BJ (cell line): ENCODE data around the gene PCDH9. TPM values are rescaled to one million over a fixed set of nuclear protein-coding genes. Genes with fewer than 3 reads are reported as not detected.

Experiments used
- CTCF ChIA-PET: fragments of 350-600 bp; formaldehyde crosslinking; extraction: SDS; loops from one replicate; lab custom pipeline; 2021; ENCODE audit warnings: antibody characterized with exemption, inconsistent platforms; lab: Yijun Ruan, JAX
- POLR2A ChIA-PET: fragments of 300-600 bp; sonication (Branson Sonifier 250); formaldehyde crosslinking; extraction: SDS; loops from one replicate; lab custom pipeline; 2021; ENCODE audit warnings: antibody characterized with exemption; lab: Charles Lee
- DNase-seq: peaks from one replicate; pipeline ENCODE4 v3.0.0-alpha.2; 2011; ENCODE audit warnings: low read depth
- H3K27me3 ChIP-seq: 2 replicates; pipeline ENCODE4 v1.6.0; 2011; ENCODE audit warnings: low read length; ENCODE audit not compliant: control insufficient read depth, insufficient read depth
- H3K36me3 ChIP-seq: 2 replicates; pipeline ENCODE4 v1.5.1; 2011; ENCODE audit warnings: low read length; ENCODE audit not compliant: control insufficient read depth, insufficient read depth
- H3K4me3 ChIP-seq: 2 replicates; pipeline ENCODE4 v1.5.1; 2011; ENCODE audit warnings: low read depth, mild to moderate bottlenecking, control low read depth, low read length
- polyA plus RNA-seq: library from polyadenylated mRNA; depleted of rRNA; stranded (reverse); fragments of >200 nt; gene quantifications from 2 replicates; pipeline ENCODE4 v1.2.3, GENCODE V29; 2011
- TF ChIP-seq, protein P1 (sequence below): IDR thresholded peaks from 2 replicates; pipeline ENCODE4 v1.5.1; 2011; ENCODE audit warnings: low read depth, mild to moderate bottlenecking, control low read depth, inconsistent platforms, low read length, moderate library complexity; ENCODE audit not compliant: insufficient read depth

PCDH9 gene
- polyA plus RNA-seq, 1 experiment, result 2.3 TPM

GRCh38 chr13:67117010-67117550 is 113.1 kb downstream of the PCDH9 start:
- ChIA-PET POLR2A (no interaction called here), CTCF (no interaction called here)
- no peaks in the 10 kb centered on the region for H3K27me3 ChIP-seq
- TF ChIP-seq, protein P1, sequence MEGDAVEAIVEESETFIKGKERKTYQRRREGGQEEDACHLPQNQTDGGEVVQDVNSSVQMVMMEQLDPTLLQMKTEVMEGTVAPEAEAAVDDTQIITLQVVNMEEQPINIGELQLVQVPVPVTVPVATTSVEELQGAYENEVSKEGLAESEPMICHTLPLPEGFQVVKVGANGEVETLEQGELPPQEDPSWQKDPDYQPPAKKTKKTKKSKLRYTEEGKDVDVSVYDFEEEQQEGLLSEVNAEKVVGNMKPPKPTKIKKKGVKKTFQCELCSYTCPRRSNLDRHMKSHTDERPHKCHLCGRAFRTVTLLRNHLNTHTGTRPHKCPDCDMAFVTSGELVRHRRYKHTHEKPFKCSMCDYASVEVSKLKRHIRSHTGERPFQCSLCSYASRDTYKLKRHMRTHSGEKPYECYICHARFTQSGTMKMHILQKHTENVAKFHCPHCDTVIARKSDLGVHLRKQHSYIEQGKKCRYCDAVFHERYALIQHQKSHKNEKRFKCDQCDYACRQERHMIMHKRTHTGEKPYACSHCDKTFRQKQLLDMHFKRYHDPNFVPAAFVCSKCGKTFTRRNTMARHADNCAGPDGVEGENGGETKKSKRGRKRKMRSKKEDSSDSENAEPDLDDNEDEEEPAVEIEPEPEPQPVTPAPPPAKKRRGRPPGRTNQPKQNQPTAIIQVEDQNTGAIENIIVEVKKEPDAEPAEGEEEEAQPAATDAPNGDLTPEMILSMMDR, result no peak
- no peaks in the 10 kb centered on the region for H3K36me3 ChIP-seq
- H3K4me3 ChIP-seq, result no peak overlapping the region
- DNase-seq, result no peak

GRCh38 chr13:67107979-67108378 is 122.2 kb downstream of the PCDH9 start:
- ChIA-PET CTCF (no interaction called here), POLR2A (no interaction called here)

GRCh38 chr13:67106502-67107057 is 123.6 kb downstream of the PCDH9 start:
- POLR2A ChIA-PET, result no interaction called here
- TF ChIP-seq, protein P1, result no peak

More at GRCh38 chr13:67107979-67108378, 122.2 kb downstream of the PCDH9 start:
- H3K36me3 ChIP-seq, result no peaks in the 10 kb centered on the region
- TF ChIP-seq, protein P1, result no peak
- no peak for DNase-seq
- no peak overlapping the region for H3K4me3 ChIP-seq
- H3K27me3 ChIP-seq, result no peaks in the 10 kb centered on the region

DNA sequence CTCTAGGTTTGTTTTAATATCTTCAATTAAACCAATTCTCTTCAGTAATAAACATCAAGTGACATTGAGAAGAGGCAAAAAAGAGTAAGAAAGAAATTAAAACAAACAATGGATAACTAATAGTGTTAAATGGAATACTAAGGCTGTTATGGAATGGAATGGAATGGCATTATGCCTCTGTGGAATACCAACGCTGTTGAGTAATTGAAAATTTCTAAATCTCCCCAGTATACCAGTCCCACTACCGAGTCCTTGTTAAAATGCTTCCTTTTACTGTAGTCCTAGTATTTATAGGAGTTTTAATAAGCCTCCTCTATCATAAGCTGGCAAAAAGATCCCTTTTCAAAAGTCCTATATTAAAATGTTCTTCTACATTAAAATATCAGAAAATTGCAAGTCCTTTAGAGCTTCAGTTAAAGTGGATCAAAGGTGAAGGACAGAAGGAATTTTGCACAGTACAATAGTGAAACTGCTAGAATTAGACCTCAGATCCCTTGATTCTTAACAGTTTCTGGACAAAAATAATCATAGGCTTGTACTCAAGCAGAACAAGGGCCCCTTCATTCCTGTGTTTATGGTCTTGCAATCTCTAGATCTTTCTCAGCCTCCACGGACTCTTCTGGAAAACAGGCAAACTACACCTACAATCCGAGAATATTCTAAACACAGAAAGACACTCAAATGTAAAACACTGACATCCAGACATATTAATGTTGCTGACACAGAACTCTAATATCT is 128.2 kb downstream of the PCDH9 start:
- H3K4me3 ChIP-seq, result no peak overlapping the region
- POLR2A ChIA-PET, result no interaction called here

More at GRCh38 chr13:67106502-67107057, 123.6 kb downstream of the PCDH9 start:
- no peak for DNase-seq
- Histone ChIP-seq H3K36me3 (no peaks in the 10 kb centered on the region), H3K4me3 (no peak overlapping the region), H3K27me3 (no peaks in the 10 kb centered on the region)
- CTCF ChIA-PET, result no interaction called here

GRCh38 chr13:67100730-67101129 is 129.4 kb downstream of the PCDH9 start:
- Histone ChIP-seq H3K4me3 (no peak overlapping the region), H3K27me3 (no peaks in the 10 kb centered on the region), H3K36me3 (no peaks in the 10 kb centered on the region)
- POLR2A ChIA-PET, result no interaction called here
- DNase-seq, result no peak
- TF ChIP-seq, protein P1, result no peak
- CTCF ChIA-PET, result no interaction called here

More for the DNA sequence above, 128.2 kb downstream of the PCDH9 start:
- H3K27me3 ChIP-seq, result no peaks in the 10 kb centered on the region
- TF ChIP-seq, protein P1, result no peak
- no peak for DNase-seq
- H3K36me3 ChIP-seq, result no peaks in the 10 kb centered on the region
- CTCF ChIA-PET, result interaction anchor here (0.6 kb wide), 1 partner anchor 125 kb away, joined by 4 read pairs; no protein-coding TSS in a partner anchor
